Measurements from ENCODE around the gene GJD4. TPM values are rescaled to one million over a fixed set of nuclear protein-coding genes. Genes with fewer than 3 reads are reported as not detected.

GJD4 gene
- total and polyA plus RNA-seq, 2 of the 4 experiments (the other 2 are of a cell fraction) = not detected

GRCh38 chr10:35580423-35580770 lies 24.7 kb upstream of the GJD4 start:
- Histone ChIP-seq H2BK120ac (ENCODE audit: low read depth, low read length) (no peak overlapping the region), H2AK9ac (replicated peaks; ENCODE audit: low read depth, low read length, poor library complexity) (no peak overlapping the region), H3K79me1 (ENCODE audit: low read depth in 1 of 2, low read length in 2 of 2) (no peaks in the 10 kb centered on the region), H4K20me1 (ENCODE audit: insufficient read depth, low read length) (0 out of 2 replicates have a peak, but pooled peaks cover 3% of the 10 kb centered on the region), H3K4me1 (ENCODE audit: control insufficient read depth, insufficient read depth, low read length) (peaks cover 4% of the 10 kb centered on the region; the same call in 1 of the 2 replicates), H3K4me3 (ENCODE audit: insufficient read depth, low read depth, low read length) (no peak overlapping the region), H2BK15ac (ENCODE audit: low read depth, low read length) (no peak overlapping the region), H3K23ac (ENCODE audit: low read depth, low read length) (no peak overlapping the region), H4K5ac (ENCODE audit: low read depth, low read length) (no peak overlapping the region), H3K4ac (ENCODE audit: low read depth, low read length) (no peak overlapping the region), H3K36me3 (ENCODE audit: control insufficient read depth, insufficient read depth, low read length) (peaks cover 2% of the 10 kb centered on the region; the same call in 1 of the 2 replicates), H3K9me1 (ENCODE audit: insufficient read depth, low read length) (peaks cover 4% of the 10 kb centered on the region), H2AK5ac (ENCODE audit: low read depth, low read length) (no peak overlapping the region), H2BK5ac (ENCODE audit: low read depth, low read length, poor library complexity, severe bottlenecking) (no peak overlapping the region), H3K9me3 (ENCODE audit: control insufficient read depth, insufficient read depth, low read length) (no peaks in the 10 kb centered on the region), H3K4me2 (ENCODE audit: low read depth, low read length) (no peak overlapping the region), H3K56ac (ENCODE audit: extremely low read depth, insufficient read depth, low read length) (no peak overlapping the region), H2BK20ac (ENCODE audit: low read depth, low read length) (no peak overlapping the region), H4K8ac (ENCODE audit: low read depth in 2 of 2, low read length in 2 of 2) (no peak overlapping the region), H3K9ac (ENCODE audit: low read depth, low read length) (no peak overlapping the region), H2AFZ (replicated peaks; ENCODE audit: low read length, poor library complexity) (no peak overlapping the region), H3K27me3 (ENCODE audit: control insufficient read depth, insufficient read depth, low read length) (peaks cover 13% of the 10 kb centered on the region), H4K91ac (ENCODE audit: insufficient read depth, low read depth, low read length) (no peak overlapping the region), H3K18ac (ENCODE audit: low read depth, low read length) (no peak overlapping the region), H3K27ac (ENCODE audit: insufficient read depth, low read length) (no peak overlapping the region), H3K14ac (replicated peaks; ENCODE audit: low read depth, low read length) (no peak overlapping the region)
- dilution Hi-C loops (cut with HindIII; ENCODE audit: low sequenced_read_pairs, unreplicated experiment) = no loop called here
- TF ChIP-seq RFX5 (IDR thresholded peaks at IDR 0.05; ENCODE audit: low read depth, low read length) (no peak), CTCF (conservative IDR thresholded peaks at IDR 0.05; ENCODE audit: low read depth, low read length) (no peak), MAFK (IDR thresholded peaks at IDR 0.05; ENCODE audit: low read depth, low read length) (no peak), MXI1 (IDR thresholded peaks at IDR 0.05; ENCODE audit: borderline replicate concordance, low read depth, low read length) (no peak), MAZ (IDR thresholded peaks at IDR 0.05; ENCODE audit: borderline replicate concordance, low read depth, low read length) (no peak)
- DNase-seq = no peak
- no TSS peak for BruUV-seq (replicated peaks)
- CTCF ChIA-PET = no interaction called here
- in situ Hi-C loops (cut with MboI; ENCODE audit: low sequenced_read_pairs) = no loop called here
- ATAC-seq (ENCODE audit: low read depth) = no peak
- intact Hi-C loops (cut with micrococcal nuclease) = no loop called here
- no CpG with 5 or more reads among the region's 3 CpGs for WGBS, 2 experiments (ENCODE audit: extremely low coverage in 2 of 2, insufficient read length in 1 of 2)
- POLR2A ChIA-PET (ENCODE audit: unreplicated experiment) = no interaction called here
